Stimulated activated CD8-positive, alpha-beta memory T cell treated with anti-CD3 and anti-CD28 coated beads, Interleukin-12 subunit alpha, Interleukin-12 subunit beta, amount 100 ng/mL, for 24 hours (primary cell): Measurements from ENCODE around the gene GIT1.

Experiments
- DNase-seq: peaks from one replicate; pipeline ENCODE4 v3.0.0-alpha.2; 2020; ENCODE audit errors: extremely low read depth

The GIT1 gene

DNA sequence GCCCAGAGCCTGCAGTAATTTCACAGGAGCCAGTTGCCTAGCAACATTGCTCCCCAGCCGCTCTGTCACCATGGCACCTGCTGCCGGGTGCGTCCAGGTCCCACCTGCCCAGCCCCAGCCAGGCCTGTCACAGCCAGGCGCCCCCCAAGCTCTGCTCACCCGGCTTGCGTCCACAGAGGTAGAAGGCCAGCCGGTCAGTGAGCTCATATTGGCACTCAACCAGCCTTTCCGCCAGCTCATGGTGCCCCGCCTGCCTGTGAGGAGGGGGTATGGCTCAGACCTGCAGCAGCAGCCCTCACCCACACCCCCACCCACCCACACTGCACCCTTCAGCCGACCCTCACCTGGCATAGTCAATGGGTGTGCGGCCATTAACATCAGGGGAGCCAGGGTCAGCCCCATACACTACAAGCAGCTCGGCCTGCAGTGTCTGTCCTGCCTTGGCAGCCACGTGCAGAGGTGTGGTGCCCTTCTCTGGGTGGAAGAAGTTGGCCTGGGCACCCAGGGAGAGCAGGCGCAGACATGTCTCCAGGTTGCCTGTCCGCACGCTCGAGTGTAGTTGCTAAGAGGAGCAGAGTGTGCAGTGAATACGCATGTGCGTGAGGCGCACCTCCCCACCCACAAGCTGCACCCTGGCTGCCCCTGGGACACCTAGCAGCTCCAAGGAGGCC, 7.7 kb downstream of the GIT1 start:
- DNase-seq = no peak

DNA sequence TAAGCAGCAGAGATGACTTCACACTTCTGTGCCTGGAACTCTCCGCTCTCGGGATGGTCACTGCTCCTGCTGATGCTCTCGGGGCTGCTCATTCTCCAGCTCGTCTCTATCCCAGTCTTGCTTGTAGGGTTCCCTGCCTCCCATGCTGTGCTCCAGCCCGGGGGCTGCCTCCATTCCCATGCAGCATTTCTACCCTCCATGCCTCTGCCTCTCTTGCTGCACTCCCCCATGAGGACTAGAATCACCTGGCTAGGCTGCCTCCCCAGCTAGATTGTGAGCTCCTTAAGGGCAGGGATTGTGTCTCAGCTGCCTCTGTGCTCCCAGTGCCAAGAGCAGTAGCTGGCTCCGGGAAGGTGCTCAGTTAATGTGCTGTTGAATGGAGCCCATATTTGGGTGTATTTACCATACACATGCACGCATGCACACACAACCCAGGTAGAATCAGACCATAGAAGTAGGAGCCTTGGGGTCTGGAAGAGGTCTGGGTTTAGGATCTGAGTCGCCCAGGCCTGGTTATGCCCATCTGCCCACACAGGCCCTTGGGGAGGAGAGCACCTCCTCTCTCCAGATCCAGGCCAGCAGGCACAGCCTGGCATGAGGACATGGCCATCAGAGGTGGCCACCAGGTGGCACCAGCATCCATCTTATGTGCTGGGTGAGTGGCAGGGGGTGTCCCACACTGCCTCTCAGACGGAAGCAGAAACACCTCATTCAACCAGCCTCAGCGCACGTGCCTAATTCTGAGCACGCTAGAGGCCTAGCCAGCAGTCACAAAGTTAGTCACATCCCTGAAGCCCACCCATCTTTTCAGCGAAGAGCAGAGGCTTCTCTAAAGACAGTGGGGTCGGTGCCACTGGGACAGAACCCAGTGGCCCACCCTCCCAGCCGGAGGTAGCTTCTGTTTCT, 9.3 kb downstream of the GIT1 start:
- peak; percentile 78 for DNase-seq

DNA sequence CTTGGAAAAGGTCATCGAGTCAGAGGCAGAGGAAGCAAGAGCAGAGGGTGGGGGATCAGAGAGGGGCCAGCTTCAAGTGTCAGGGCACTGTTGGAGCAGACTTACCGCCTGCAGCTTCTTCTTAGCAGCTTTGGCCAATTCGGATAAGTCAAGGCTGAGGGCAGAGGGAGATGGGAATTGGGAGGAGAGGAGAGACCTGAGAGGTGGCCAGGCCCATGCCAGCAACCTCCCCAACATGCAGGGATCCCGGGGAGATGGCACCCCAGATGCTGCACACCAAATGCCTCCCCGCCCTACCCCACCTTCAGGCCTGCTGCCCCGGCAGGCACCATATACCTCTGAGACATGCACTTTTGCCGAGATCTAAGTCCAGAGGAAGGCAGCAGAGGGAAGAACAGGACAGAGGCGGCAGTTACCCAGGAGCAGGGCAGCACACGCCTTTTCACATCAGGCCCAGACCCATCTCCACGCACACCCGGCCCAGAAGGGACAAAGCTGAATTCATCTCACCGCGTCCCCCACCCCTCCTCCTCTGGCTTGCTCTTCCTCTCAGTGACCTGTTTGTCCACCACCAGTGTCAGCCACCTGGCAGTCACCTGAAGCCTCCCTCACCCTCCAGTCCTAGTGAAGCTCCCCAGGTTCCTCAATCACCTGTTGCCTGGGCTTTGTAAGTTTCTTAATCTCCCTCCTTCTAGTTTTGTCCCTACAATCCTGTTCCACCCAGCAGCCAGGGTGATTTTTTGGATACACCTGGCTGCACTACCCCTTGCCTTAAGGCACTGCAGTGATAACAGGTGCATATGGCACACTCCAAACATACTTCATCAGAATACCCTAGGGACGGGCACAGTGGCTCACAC, 10.6 kb downstream of the GIT1 start:
- DNase-seq = no peak

DNA sequence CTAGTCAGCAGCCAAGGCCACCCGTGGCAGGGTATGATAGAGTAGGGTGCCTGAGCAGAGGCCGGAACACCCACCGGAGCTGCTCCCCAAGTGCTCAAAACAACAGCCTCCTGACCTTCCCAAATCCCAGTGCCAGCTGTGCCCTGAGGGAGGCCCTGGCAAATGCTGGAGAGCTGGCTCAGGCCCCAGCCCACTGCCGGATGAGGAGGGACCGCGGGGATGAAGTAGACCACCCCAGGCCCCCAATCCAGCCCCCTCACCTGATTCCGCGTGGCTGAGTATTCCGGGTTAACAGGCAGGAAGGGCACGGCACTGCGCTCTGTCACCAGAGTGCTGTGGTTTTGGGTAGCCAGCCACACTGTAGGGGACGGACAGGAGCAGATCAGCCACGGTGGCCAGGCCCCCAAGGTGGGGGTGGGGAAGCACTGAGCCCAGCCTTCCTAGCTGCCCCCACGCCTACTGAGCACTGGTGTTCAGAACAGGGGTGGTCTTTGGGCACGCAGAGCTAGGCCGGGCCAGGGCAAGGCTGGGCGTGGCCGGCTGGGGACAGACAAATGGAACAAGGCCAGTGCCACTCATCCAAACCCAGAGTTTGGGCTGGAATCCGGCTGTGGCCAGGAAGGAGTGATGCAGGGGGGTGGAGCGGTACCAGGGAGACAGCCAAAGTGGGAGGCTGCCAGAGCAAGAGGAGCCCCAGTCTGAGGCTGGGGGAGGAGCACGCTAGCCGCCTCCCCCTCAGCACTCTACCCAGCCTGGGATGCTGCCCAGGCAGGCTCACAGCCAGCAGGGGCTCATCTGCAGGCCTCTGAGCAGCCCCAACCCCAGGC, 11.8 kb downstream of the GIT1 start:
- DNase-seq = no peak

DNA sequence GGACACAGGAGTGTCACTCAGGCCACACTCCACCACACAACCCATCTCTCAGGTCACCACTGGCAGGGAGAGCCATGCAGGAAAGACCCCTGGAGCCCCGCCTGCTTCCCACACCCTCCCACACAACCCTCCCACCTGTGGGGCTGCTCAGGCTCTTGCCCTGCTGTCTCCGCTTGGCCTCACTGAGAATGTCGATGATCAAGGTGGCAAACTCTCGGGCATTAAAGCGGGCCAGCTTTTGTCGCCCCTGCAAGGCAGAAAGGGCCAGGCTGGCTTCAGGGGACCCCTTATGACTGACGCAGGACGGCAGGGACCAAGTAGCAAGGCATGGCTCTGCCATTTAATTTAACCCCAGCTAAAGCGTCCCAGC, 12.5 kb downstream of the GIT1 start:
- DNase-seq = no peak

DNA sequence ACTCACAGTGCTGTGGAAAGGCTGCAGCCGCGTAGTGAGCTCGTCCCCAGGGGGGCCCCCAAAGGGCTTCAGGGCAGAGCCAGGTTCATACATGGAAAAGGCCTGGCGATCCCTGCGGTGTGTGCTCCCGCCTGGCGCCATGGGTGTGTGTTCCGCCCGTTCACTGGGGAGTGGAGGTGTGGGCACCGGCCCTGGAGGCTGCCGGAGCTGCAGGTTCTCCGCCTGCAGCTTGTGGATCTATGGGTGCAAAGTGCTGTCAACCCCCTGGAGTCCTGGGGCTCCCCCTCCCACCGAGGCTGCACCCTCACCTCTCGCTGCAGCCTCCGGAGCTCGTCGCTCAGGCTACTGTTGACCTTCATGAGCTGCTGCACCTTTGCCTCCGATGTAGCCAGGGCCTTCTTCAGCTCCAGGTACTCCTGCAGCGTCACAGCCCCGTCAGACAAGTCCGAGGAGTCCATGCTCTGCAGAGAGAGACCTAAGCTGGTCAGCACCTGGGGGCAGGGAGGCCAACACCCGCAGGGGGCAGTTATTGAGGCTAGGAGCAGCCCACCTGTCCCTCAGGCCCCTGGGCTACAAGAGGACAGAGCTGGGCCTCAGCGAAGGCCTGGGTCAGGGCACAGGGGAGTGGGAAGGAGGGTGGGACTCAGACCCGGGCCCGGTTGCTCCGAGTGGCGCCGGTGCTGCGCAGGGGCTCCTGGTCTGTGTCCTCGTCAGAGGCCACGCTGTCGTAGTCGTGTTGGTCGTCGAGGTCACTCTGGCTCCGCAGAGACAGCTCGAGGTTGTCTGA, 13.0 kb downstream of the GIT1 start:
- DNase-seq = no peak

DNA sequence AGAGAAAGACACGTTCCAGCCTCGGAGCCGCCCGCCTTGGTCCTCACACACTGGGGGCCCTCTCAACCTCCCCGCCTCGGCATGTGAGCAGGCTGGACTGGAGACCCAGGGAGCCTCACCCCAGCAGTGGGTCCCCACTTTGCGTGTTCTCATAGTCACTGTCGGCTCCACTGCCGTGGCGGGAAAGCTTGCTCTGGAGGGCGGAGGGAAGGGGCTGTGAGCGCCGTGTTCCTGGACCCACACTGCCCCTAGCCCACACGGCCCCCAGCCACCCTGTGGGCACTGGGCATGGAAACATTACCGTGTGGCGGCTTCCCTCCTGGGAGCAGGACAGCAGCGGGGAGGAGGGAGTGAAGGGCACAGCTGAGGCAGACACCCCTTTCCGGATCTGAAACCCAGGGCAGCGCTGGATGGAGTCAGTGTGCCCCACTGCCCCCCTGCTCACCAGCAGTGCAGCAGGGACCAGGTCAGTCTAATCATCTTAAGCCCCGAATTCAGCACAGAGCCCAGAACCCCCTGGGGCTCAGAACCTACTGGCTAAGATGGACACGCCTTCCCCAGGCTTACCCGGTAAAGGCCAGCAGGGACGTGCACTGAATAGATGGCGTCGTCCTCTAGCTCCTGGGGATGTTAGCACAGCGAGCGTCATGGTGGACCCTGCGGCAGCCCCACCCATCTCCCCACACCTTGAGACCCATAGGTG, 13.8 kb downstream of the GIT1 start:
- DNase-seq = no peak

DNA sequence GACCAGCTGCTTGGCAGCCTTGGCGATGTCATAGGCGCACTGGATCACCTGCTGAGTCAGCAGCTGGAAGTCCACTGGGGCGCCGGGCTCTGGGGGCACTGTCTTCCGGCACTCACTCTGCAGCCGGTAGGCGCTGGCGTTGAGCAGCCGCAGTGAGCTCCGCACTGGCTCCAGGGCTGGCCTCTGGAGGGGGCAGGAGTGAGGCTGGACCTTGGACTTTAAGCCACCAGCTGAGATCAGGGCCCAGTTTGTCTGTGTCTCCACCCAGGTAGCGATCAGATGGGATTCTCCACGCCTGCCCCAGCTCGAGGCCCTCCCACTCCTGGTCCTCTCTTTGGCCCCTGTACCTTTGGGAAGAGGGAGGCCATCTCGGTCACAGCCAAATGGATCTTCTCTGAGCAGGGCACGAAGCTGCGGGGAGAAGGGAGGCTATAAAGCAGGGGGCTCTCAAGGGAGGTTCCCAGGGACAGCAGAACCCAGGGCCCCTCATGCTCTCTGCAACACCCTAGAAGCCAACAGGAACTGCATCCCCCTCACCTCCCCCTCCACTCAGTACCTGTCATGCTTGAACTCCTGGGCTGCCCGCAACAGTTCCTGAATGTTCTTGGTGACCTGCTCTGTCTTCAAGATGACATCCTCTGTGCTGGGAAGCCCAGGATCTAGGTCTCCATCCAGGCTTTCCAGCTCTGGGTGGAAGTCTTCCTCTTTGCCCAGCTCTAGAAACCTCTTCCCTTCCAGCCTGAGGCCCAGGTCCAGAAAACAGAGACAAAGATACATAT, 14.5 kb downstream of the GIT1 start:
- no peak for DNase-seq

DNA sequence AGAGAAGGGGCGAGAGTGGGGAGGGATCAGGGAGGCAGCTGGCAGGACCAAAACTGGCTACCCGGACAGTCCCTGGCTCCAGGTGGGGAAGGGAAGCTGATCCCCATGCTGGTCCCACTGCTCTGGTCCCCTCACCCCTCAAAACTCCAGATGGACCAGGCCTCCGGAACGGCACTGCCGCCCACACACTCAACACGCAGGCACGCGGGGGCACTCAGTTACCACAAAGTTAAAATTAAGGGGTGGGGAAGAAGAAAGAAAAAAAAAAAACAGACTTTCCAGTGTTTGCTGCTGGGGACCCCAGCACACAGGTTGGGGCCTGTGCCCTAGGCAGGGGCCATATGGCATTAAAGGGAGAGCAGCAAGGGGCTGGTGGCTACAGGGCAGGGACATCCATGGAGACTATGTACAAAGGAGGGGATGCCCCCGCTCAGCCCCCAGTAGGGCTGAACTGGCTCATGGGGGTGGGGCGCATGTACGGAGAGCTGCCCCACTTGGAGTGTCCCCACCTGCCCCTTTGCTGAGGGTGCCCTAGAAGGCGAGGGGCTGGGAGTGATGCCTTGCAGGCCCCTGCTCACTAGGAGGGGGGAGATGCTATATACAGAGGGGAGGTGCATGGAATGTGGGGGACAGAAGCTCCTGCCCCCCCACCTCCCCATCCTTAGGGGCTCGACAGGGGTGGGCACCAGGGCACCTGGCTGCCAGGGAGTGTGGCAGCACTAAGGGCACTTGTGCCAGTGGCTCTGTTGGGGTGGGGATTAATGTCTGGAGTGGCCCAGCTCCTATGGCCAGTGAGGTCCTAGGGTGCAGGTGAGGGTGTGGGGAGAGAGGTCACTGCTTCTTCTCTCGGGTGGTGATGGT, 15.3 kb downstream of the GIT1 start:
- DNase-seq = no peak

DNA sequence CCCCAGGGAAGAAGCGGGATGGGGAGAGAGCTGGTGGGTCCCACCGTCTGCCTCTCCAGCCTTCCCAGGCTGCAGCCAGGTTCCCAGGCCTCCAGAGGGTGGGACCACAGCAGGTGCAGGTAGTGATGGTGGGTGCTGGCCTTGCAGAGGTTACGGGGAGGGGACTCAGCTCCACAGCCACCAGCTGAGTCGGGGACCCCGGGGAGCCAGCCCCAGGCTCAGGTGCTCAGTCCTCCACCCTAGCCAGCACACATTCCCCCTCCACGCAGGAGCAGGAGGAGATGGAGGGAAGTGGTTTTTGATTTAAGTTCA, 15.9 kb downstream of the GIT1 start:
- no peak for DNase-seq

DNA sequence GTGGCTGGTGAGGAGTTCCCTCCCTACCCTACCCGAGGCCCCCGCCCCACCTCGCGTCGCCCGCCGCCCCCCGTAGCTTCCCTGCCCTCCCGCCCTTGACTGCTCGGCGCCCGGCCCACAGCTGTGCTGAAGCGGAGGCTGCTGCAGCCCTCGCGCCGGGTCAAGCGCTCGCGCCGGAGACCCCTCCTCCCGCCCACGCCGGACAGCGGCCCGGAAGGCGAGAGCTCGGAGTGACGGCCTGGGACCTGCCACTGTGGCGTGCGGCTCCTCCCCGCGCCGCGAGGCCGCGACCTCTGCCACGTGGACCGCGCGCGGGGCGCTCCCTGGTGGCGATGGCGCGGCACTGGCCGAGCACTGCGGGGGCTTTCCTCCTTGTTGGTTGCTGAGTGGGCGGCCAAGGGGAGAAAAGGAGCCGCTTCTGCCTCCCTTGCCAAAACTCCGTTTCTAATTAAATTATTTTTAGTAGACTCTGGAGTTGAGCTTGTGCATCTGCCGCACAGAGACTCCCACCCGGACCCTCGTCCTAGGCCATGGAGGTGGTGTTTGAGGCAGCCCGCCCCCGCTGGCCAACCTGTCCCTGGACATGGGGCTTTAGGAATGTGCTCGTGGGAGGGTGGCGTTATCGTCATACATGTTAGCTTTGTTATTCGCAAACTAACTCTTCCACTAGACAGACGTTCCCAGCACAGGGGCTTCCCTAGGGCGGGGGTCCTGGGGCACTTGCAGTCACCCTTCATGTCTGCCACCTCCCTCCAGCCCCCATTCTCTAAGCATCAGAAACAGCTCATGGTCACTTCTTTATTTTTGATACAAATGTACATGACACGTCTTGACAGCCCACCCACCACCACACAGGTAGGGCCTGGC, 16.5 kb downstream of the GIT1 start:
- no peak for DNase-seq

DNA sequence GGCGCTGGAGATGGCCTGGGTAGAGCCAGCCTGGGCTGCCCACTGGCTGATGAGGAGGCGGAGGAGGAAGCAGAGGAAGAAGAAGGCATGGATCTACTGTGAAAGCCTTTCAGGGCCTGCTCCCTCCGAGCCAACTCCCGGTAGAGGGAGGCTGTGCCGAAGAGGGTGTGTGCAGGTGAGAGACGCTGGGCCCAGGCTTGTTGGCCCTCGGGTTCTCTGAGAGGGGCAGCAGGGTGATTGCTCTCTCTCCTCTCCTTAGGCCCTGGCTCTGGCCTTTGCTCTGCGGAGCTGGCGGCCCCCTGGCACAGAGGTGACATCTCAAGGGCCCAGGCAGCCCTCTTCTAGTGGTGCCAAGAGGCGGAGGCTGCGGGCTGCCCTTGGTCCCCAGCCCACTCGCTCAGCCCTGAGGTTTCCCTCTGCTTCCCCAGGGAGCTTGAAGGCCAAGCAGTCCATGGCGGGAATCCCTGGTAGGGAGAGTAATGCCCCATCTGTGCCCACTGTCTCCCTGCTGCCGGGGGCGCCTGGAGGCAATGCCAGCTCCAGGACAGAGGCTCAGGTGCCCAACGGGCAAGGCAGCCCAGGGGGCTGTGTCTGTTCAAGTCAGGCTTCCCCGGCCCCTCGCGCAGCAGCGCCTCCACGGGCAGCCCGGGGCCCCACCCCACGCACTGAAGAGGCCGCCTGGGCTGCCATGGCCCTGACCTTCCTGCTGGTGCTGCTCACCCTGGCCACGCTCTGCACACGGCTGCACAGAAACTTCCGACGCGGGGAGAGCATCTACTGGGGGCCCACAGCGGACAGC, 17.4 kb downstream of the GIT1 start:
- DNase-seq = no peak

DNA sequence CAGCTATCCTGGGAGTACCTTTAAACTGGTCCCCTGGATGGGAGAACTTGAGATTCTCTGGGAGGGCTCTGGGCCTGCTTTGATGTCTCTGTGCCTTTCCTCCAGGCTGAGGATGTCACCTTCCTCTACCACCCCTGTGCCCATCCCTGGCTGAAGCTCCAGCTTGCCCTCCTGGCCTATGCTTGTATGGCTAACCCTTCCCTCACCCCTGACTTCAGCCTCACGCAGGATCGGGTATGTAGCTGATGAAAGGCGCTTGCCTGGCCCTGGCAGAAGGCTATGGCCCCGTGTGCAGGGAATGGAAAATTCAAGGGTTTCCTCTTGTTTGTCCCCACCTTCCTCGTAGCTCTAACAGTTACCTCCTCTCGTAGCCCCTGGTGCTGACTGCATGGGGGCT, 18.0 kb downstream of the GIT1 start:
- DNase-seq = no peak

DNA sequence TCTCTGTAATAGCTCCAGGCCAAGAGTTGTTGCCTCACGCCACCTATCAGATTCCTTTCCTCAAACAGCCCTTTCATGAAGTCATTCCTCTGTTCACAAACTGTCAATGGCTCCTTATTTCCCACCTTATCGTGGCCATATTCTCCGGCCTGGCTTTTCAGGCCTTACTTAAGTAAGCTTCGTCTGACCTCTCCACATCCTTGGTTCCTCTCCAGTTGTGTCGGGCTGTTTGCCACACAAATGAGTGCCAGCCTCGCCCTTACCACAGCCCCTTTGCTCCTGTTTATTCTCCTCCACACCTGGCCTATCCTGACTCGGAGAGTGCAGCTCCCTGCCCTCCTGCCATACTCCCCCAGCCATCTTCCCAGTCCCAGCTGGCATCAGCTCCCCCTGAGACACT, 18.9 kb downstream of the GIT1 start:
- no peak for DNase-seq

DNA sequence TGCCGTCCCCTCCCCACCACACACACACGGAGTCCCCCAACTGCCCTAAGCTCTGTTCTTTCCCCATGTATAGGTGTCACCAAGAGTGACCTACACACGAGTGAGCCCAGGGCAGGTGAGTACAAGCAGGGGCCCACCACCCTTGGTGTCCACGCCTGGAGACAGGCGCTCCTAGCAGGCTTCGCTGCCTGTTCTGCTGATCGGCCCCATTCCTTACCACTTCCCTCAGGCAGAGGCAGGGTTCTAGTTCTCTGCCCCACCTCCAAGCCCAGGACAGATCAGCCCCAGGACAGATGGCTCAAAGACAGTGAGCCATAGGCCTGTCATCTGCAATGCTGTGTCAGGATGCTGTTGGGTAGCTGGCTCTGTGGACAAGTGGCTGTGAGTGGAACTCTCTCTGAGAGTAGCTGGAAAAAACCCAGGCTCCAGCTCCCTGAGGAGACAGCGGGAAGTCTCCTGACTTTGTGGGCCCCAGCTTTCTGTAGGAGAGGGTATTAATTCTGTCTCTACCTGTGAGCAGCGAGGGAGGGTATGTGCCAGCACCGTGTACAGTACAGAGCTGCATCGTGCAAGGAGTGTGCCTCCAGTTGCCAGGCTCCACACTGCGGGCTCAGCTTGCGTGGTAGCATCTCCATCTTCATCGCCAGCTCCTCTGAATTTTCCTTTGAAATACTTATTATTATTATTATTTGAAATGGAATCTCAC, 20.1 kb downstream of the GIT1 start:
- DNase-seq = no peak
